LNCAP (cell line): ENCODE results near the gene MRGPRD.

Experiments used
- CTCF ChIP-seq: fragments of 450-650 bp; IDR thresholded peaks from 2 replicates; pipeline ENCODE4 v1.5.1; 2017; ENCODE audit warnings: mild to moderate bottlenecking

MRGPRD gene

GRCh38 chr11:68983801-68984200 is 3.0 kb upstream of the MRGPRD start:
- TF ChIP-seq CTCF = no peak

- TF ChIP-seq CTCF = no peak
These were observed 1.3 kb upstream of the MRGPRD start for GRCh38 chr11:68982134-68982533.

GRCh38 chr11:68979931-68980775 is 633 bp downstream of the MRGPRD start:
- TF ChIP-seq CTCF = no peak

GRCh38 chr11:68978931-68979594 is 1.7 kb downstream of the MRGPRD start:
- no peak for TF ChIP-seq CTCF

- no peak for TF ChIP-seq CTCF
These were observed 2.2 kb downstream of the MRGPRD start for GRCh38 chr11:68978626-68978930.

- no peak for TF ChIP-seq CTCF
These were observed 2.8 kb downstream of the MRGPRD start for GRCh38 chr11:68977781-68978625.

GRCh38 chr11:68976563-68976962 is 4.2 kb downstream of the MRGPRD start:
- no peak for TF ChIP-seq CTCF
